ENCODE data around the gene SINHCAF.

GRCh38 chr12:31322801-31323207 is 3.1 kb downstream of the SINHCAF start:
- TF ChIP-seq POLR2A (IDR thresholded peaks at IDR 0.05) = no peak
- no peak for TF ChIP-seq CTCF (IDR thresholded peaks at IDR 0.05)
